NK-92 (cell line): ENCODE measurements around the gene FOXC2.
"Not testable (repeated sequence)": the region's sequence is repeated elsewhere in the genome, so short reads cannot be mapped to it uniquely, and the experiment has no call there.

Source experiments
- DNase-seq: peaks from one replicate; lab custom pipeline; 2025; ENCODE audit not compliant: unreplicated experiment; lab: John Stamatoyannopoulos, UW

FOXC2 gene

DNA sequence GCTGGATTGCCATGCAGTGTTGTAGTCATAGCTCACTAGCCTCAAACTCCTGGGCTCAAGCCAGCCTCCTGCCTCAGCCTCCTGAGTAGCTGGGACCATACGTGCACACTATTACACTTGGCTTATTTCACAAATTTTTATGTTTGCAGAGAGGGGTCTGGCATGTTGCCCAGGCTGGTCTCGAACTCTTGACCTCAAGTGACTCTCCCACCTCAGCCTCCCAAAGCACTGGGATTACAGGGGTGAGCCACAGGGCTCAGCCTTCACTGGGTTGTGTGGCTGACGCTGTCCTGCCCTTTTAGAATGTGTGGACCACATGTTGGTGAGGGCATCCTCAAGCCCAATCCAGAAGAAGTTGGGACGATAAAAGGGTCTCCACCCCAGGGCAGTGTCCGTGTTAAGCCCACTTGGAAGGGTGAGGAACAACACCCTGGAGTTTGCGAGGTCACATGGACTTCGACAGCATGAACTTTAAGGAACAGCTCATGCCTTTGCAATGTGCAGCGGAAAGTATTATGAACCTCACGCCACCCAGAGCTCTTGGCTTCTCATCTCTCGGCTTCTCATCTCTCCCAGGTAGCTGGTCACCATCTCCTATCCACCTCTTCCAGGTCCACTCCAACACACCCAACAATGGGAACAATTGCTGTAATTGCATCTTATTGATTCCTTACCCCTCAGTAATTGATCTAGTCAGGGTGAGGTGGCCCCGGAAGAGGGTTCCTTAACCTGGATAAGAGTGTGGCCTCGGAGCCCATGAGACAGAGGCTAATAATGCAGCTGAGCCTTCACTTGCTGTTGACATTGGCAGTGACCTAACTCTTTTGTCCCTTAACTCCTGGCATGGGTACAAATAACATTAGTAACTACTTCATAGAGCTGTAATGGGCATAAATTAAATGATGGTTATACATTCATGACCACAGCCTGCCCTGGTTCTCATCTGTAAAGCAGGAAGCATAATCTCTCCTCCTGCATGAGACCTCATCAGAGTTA is 18.4 kb downstream of the FOXC2 start:
- no peak for DNase-seq

DNA sequence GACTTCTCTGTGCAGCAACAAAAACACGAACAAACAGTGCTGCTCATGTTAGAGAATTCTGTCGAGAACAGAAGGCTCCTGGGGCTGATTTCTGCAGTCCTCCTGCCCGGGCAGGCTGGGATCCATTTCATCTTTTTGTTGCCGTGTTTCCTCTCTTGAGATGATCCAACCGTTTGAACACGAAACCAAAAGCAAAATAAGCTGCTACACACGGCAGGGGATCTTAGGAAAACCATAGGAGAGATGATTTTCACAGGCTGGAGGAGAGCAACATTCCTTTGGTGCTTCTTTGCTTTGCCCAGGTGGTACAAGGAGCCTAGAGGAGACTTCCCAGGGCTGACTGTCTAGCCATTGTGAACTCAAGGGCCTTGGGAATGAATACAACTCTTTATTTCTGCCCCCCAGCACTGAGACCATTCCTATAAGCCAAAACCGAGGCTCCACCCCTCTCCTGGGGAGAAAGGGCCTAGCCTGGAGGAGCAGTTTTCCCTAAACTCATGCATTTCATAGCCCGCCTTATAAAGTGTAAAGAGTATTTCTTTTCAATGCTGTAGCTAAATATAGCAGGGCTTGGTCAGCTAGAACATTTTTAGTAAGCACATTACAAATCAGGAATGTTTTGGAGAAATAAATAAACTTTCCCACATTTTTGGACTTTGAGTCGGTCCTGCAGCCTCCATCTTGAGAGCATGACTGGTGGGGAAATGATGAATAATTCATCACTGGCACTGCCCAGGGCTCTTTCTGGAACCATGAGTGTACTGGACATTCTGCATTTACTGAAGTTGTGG is 19.4 kb downstream of the FOXC2 start:
- no peak for DNase-seq

DNA sequence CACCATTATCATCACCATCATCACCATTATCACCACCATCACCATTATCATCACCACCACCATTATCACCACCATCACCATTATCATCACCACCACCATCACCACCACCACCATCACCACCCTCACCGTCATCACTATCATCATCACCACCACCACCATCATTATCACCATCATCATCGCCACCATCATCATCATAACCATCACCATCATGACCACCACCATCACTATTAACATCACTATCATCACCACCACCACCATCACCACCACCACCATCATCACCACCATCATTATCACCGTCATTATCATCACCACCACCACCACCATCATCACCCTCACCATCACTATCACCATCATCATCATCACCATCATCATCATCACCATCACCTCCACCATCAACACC is 20.9 kb downstream of the FOXC2 start:
- DNase-seq = no peak

DNA sequence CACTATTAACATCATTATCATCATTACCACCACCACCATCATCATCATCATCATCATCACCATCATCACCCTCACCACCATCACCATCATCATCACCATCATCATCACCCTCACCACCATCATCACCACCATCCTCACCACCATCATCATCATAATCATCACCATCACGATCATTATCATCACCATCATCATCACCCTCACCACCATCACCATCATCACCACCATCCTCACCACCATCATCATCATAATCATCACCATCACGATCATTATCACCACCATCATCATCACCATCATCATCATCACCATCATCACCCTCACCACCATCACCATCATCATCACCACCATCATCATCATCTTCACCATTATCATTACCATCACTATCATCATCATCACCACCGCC is 21.3 kb downstream of the FOXC2 start:
- DNase-seq = not testable (repeated sequence)

DNA sequence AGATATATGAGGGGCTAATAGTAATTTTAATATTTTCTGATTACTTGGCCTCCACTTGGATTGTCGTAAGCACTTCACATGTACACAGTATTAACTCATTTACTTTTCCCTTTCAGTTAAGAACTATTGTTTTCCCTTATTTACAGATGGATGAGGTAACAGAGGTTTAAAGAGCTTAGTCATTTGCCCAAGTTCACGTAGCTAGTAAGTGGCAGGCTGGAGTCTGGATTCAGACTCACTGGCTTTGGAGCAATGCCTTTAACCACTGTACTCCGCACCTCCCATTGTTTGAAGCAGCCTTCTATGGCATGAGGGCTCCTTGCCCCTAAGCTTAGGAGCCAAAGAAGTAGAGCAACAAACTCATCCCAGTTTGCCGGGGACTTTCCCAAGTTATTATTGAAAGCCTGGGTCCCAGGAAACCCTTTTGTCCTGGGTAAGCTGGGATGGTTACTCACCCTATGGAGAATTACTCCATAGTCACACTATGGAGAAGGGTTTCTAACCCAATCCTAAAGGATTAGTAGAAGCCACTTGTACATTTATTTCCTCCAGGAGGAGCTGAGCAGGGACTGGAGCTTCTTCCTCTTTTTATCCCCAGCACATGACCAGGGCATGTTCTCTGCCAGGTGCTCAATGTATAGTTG is 24.0 kb downstream of the FOXC2 start:
- no peak for DNase-seq

DNA sequence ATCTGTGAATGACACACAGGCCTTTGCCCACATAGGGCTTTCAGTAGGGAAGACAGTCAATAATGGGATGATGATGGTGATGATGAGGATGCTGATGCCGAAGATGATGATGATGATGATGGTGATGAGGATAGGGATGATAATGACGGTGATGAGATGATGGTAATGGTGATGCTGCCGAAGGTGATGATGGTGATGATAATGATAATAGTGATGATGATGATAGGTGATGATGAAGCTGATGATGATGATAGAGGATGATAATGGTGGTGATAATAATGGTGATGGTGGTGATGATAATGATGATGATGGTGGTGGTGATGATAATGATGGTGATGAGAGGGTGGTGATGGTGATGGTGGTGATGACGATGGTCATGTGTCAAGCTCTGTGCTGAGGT is 24.6 kb downstream of the FOXC2 start:
- DNase-seq = no peak

DNA sequence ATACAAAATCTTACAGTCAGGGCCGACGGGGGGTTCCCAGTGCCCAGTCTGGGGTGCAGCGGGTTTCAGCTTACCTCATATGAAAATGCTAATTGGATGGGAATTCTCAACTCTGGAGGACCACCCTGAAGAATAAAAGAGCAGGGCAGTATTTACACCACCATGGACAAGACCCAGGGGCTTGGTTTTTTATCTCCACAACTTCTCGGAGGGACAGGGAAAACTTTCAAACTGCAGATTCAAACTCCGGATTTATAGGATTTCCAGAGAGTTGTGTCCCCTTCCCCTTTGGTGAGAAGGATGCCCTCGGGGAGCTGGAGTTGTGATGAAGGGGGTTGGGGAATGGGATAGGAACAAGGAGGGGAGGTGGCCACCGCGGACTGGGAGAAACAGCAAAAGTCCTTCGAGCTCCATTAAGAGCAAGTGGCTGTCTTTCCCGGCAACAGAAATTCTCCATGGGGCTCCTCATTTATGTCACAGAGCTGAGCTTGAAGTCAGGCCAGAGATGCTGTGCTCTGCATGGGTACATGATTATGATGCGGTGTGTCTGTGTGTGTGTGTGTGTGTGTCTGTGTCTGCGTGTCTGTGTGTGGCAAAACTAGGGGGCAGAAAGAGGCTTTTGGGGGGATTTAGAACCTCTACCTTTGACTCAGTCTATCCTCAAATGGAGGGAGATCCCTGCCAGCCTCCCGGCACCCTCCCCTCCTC is 27.4 kb downstream of the FOXC2 start:
- DNase-seq = no peak

DNA sequence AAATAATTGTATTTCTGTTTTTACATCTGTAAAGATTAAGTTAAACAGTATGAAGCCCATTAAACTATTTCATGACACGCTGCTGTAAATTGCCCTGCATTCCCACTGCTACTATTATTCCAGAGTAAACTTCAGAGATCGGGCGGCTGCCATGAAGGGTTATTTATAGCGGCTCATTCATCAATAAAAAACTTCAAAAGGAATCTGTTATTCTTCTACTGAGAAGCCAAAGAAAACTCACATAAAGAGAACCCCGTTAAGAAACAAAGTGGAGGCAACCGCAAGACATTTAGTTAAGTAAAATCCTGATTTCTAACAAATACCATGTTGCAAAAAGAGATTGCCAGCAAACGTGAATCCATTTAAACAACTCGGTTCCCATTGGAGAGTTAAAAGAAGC is 28.1 kb downstream of the FOXC2 start:
- DNase-seq = no peak

DNA sequence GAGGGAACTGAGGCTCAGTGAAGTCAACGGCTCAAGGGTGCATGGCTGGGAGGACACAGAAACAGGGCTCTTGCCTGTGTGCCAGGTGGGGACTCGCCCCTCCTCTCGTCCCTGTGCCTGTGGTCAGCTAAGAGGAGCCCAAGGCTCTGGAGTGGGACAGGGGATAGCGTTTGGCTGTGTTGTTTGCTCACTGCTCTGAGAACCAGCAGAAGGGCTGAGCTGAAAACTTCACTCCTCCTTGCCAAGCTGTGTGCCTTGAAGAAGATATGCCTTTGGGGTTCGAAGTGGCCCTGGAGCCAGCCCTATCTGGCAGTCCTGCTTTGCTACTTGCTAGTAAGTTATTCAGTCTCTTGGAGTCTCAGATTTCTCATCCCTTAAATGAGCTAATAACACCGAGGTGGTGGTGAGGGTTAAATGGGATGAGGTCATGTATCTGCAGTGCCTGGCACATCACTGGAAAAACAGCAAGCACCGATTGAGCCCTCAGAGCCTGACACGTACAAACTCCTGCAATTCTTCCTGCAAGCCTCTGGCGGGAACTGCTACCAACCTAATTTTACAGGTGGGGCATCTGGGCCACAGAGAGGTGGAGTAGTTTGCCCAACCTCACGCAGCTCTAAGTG is 29.5 kb downstream of the FOXC2 start:
- DNase-seq = no peak

DNA sequence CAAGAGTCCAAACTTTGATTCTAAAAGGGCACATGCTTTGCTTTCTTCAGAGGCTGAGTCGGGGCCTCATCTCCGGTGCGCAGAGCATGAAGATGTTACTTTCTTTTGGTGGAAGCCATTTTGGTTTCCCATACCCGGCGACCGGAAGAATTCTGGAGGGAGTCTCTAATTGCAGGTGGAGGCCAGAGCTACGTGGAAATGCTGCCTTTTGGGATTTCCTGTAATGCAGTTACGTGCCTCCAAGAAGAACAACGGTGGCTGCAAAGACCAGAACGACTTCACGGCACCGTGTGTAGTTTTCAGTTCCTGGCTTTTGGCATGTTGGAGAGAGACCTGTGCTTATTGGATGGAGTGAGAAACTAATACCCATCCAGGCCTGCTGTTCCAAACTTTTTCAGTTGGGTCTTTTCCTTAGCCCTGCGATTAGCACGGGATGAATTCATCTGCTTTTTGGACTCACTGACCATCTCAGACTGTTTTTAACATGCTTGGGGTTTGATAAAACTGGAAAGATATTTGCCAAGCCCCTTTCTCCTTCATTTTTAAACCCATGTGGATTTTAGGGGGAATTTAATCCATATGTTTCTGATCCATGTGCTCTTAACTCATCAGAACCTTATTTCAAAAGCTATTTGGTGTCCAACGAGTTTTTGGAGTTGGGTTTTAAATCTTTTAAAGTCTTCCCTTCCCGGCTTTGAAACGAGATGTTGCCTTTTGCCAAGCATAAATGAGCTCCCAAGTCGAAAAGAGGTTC is 30.7 kb downstream of the FOXC2 start:
- DNase-seq = no peak

DNA sequence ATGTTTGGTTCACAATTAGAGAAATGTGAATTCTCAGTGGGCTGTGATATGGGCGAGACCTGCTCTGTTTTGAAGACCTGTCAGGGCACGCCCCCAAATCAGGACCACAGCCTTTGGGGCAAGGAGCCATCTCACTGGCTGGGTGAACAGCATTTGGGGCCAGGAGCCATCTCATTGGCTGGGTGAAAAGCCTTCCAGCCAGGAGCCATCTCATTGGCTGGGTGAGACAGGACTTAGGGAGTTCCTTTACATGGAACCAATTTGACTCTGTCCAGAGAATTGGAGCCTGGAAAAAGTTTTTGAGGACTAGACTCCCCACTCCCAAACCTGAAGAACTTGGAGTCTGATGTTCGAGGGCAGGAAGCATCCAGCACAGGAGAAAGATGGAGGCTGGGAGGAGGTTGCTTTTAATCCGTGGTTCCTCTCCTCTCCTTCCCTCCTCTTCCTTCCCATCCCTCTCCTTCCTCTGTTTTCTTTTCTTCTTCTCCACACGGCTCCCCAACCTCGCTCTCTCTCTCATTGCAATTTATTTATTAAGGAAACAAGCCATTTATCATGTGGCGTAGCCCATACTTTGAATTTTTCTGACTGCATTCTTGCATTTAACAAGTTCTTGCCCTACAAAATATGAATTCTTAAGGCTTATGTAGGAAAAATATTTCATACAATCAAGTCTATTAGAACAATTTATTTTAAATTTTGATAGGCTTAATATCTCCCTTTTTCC is 31.4 kb downstream of the FOXC2 start:
- DNase-seq = no peak

DNA sequence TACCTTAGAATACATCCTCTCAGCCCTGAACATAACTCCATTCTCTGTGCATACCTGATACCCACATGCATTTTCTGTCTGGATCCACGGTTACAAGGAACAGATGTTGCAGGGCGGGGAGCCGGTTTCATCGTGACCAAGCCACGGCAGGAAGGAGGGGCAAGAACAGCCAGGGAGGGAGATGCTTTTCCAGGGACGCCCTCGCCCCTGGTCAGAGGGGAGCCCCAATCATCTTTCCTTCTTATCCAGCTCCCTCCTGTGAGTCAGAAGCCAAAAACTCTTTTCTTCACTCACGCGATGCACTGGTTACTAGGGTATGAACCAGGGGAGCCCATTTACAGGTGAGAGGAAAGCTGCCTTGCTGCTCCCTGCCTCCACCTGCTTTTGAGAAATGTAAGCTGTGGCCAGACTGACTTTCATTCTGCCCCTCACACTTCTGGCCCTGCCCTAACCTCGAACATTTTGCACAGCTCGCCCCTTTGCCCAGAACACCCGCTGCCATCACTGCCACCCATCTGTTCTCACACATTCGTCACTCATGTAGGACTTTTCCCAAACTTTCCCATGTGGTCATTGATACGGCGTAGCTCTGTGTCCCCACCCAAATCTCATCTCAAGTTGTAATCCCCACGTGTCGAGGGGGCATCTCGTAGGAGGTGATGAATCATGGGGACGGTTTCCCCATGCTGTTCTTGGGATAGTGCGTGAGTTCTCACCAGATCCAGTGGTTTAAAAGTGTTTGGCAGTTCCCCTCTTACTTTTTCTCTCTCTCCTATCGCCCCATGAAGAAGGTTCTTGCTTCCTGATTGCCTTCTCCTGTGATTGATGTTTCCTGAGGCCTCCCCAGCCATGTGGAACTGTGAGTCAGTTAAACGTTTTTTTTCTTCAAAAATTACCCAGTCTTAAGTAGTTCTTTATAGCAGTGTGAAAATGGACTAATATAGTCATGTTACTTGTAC is 32.3 kb downstream of the FOXC2 start:
- no peak for DNase-seq

DNA sequence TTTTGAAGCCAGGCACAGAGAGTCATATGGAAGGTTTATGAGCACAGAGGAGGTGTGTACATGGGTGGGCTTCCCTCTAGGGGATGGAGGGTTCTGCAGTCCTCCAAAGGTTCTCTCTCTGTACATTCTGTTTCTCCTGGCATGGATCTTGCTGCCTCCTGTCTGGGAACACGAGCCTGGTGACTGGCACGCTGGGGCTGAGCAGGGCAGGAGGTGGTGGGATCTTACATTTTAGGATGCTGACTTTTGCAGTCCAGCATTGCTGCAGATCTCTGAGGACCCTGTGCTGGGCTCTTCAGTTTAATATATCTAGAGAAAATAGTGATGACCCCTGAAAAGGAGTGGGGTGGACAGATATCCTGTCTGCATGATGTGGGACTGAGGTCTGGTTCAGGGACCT is 34.7 kb downstream of the FOXC2 start:
- DNase-seq = no peak

DNA sequence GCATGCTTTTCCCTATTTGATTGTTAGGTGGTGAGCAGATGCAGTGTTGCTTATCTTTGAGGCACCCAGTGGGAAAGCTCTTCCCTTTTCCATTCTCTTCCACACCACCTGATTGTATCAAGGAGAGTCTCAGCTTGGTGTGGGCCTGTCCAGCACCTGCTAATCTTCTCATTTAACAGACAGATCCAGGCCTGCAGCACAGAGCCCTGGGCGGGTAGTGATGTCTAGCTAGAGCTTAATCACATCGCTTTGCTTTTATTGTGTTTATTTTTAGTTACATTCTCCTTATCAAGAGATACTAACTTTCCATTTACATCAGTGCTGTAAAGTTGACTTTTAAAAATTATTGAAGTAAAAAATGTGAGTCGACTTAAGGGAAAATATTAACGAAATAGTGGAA is 35.9 kb downstream of the FOXC2 start:
- DNase-seq = no peak

DNA sequence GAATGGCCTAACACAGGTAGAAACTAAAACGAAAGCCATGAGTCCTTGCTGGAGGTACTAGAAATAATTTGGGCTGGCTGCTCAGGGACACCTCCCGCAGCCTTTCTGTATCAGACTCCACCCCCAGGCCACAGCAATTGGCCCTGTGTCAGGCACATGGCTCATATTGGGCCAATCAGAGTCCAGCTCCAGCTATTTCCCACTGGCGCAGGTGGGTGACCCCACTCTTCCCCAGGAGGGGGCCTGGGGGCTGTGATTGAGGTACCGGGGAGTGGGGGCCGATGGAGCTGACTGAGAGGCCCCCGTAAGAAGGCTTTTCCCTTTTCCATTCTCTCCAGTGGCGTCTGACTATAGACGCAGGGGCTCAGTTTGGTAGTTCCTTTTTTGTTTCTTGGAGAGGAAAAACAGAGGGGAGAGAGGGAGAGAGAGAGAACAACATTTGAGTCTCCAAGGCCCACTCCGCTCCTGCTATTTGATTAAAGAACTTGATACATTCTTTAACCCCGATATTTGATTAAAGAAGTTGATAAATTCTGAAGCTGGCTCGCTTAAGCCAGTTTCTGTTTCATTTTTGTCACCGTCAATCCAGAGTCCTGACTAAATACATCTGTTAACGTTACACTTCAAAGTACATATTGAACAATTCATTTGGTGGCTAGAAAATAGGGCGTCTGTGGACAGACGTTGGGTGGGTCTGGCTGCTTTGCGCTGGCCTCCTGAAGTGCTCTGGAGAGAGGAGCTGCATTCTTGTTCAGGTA is 38.0 kb downstream of the FOXC2 start:
- DNase-seq = no peak

DNA sequence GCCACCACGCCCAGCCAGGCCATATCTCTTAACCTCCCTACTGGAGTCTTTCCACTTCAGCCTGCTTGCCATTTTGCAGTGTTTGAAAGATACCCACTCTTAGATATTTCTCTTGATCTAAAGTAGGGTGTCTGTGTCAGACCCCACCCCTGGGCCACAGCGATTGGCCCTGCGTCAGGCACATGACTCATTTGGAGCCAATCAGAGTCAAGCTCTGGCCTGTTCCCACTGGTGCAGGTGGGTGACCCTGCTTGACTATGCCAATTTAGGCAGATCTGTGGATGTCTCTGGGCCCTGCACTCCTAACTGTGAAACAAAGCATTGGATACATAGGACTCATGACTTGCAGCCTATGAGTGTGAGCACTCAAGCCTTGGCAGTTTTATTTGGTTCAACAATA is 39.3 kb downstream of the FOXC2 start:
- DNase-seq = no peak

DNA sequence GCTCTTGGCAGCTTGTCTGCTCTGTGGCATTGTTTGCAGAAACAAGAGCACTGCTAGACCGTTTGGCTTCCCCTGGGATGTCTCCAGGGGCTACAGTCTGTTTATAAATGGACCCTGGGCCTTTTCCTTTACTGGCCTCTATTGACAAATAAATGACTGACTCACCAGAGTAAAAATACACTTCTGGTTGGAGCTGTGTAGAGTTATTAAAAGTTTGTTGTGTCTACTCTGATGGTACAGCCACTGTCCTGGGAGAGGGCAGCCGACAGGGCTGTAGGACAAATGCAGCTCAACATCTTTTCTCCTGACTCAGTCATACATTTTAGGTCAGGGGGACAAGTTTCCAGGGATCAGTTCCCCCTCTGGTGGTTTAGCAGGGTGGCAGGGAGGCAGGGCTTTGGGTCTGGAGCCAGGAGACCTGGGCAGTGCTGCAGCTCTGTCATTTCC is 41.7 kb downstream of the FOXC2 start:
- DNase-seq = no peak
